HG03571 (cell line): ENCODE results near the gene PMEPA1.

Experiments
- ATAC-seq: cut with Tn5 transposase; IDR thresholded peaks from one replicate; pipeline ENCODE4 v1.9.1; 2021; ENCODE audit not compliant: unreplicated experiment

The PMEPA1 gene, protein sequence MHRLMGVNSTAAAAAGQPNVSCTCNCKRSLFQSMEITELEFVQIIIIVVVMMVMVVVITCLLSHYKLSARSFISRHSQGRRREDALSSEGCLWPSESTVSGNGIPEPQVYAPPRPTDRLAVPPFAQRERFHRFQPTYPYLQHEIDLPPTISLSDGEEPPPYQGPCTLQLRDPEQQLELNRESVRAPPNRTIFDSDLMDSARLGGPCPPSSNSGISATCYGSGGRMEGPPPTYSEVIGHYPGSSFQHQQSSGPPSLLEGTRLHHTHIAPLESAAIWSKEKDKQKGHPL

DNA sequence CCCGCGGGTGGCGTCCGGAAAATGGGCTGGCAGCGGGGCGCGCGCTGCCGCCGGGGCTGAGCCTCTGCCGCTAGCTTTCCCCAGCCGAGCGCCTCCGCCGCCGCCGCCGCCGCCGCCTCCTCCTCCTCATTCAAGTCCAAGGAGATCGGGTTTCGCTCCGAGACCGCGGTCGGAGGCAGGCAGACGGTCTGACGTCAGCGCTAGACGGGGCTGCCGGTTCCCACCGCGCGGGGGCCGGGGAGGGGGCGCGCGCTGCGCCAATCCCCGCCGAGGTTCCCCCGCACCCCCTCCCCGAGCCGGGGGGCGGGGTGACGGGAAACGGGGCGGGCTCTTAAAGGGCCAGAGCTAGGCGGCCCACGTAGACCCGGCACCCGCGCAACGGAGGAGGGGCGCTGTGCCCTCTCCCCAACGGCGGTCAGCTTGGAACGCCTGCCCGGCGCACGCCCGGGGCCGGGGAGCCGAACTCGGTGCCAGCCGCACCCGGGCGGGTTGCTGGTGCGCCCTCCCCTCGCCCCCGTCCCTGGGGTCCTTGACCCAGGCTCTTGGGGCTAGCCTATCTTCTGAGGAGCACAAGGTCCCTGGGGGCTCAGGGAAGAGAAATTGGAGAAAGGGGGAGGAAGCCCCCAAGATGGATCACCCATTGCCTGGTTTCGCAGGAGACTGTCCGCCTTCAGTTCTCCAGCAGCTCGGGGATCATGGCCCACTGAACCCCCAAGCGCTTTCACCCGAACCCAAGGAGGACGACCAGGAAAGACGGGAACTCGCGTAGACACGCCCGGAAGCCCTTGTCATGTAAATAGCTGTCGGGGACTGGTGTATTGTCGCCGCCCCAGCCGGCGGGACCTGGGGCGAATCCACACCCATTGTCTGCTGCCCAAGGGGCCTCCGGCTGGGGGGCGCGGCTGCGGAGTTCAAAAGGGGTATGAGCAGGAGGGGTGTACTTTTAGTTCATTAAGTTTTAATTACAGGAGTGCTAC, at the start of gene PMEPA1:
PMEPA1 (minus strand) TSS at position 193 of the 977 bp plus-strand sequence. CDS start 433 bp downstream, outside the sequence.
- ATAC-seq = peak; percentile 62

DNA sequence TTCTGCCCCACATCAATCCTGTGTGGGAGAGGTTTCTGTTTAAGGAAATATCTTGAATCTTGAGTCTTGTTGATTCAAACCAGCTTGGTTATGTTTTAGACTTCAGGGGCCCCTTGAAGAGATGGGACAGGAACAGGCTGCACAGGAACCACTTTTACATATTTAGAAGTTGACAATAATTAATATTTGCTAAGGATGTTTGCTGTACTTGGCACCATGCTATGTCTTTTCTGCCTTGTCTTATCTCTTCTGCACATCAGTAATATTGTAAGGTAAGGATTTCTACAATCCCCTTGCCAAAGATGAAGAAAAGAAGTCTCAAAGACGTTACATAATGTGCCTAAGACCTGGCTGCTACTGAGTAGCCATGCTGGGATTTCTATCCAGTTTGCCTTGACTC, 48.0 kb upstream of the PMEPA1 start:
- no peak for ATAC-seq

DNA sequence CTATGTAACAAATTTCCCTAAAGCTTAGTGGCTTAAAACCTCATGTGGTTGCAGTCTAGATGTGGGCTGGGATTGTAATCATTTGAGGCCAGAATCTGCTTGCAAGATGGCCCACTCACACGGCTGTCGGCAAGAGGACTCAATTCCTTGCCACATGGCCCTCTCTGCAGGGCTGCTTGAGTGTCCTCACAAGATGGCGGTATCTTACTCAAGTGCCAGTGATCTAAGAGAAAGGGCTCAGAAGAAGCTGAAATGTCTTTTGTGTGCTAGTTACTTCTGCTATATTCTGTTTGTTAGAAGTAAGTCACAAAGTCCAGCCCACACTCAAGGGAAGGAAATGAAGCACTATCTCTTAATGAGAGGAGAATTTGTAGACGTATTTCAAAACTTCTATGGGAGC, 47.1 kb upstream of the PMEPA1 start:
- ATAC-seq = no peak

DNA sequence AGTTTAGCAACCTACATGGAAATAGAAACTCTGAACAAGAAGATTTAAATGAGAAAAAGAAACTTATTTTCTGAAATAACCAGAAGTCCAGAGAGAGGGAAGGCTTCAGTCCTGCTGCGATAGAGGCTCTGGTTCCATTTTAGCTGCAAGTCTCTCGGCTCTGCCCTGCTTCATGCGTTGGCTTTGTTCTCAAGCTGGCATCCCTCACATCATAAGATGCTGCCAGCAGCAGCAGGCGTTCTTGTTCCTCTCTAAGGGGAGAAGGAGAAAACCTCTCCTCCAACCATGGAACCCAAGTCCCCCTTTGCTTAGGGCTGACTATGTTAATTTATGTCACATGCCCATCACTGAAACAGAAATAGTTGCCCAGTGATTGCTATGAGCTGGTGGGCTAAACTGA, 46.4 kb upstream of the PMEPA1 start:
- no peak for ATAC-seq

DNA sequence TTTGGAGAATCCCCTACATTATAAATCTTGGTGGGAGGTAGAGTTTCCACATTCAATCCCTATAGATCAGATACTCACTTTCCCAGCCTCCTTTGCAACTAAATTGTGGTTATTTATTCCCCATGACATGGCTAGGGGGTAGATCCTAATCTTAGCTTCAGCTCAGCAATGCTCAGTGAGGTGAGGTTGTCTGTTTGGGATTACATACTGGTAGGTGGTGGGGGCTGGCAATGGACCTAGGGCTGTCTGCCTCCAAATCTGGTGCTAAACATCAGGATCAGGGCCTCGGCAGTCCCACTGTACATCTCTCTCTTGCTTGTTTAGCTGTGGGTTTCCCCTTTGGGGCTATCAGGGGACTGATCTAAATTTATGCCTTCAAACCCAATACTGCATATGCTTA, 45.8 kb upstream of the PMEPA1 start:
- ATAC-seq = no peak

DNA sequence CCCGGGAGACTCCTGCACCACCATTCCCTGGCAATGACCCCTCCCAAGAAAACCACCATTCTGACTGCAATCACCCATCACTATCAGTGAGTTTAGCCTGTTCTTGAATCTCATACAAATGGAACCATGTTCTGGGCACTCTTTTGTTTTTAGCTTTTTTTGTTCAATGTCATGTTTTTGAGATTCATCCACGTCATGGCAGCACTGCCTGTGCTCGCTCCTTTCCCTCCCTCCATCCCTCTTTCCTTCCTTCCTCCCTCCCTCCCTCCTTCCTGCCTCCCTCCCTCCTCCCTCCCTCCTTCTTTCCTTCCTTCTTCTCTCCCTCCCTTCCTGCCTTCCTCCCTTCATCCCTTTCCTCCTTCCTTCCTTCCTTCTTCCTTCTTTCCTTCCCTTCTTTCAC, 44.4 kb upstream of the PMEPA1 start:
- no peak for ATAC-seq

DNA sequence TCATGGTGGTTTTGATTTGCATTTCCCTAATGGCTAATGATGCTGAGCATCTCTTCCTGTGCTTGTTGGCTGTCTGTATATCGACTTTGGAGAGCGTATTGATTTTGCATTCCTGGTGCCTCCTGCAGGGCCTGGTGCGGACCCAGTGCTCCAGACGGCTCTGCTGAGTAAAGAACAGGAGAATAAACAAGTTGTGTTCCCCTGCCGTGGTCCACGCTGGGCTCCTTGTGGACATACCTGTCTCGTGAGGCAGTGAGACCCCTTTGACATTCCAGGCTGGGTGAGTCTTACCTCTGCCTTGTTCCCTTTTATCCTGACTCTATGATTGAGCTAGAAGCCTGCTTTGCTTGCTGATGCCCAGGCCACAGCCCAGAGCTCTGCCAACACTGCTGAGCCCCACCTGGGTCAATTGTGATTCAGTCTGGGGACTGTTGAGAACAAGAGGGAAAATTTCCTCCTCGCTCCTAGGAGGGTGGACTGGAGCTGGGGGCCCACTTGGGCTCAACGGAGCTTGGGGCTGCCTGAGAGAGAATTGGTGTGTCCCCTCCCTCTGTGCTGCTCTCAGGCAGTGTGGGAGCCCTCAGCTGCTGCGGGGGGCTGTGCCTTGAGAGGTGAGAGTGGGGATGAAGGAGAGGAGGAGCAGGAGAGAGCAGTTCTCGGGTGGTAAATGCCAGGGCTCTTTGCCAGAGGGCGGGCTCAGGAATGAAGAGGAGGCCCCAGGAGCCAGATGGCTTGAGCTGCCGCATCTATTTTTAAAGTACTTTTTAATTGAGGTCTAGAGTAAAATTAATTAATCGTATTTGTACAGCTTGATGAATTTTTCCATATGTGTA, 43.7 kb upstream of the PMEPA1 start:
- ATAC-seq = no peak

DNA sequence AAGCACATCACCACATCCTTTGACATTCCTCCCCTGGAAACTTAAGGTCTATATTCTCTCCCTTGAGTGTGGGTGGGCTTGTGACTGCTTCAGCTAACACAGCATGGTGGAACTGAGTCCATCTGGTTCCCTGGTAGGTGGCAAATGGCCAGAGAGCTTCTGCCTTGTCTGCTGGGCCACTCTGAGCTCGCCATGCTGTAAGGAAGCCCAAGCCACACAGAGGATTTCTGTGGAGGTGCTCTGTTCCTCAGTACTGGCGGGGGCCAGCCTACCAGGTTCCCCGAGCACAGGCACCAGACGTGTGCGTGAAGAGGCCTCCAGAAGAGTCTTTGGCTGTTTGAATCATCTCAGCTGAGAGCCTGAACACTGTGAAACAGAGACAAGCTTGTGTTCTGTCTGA, 41.6 kb upstream of the PMEPA1 start:
- no peak for ATAC-seq

DNA sequence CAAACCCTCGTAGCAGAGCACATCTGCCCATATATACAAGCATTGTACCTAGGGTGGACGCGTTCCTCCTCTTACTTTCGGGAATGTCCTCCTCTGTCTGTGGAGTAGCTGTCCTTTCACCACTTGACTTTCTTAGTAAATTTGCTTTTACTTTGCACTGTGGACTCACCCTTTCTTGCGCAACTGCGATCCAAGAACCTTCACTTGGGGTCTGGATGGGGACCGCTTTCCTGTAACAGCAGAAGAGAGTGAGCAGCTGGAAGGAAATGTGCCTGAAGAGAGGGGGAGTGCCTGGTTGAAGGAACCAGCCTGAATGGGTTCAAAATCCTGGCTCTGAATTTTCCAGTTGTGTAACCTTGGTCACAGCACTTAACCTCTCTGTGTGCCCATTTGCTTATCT, 40.1 kb upstream of the PMEPA1 start:
- ATAC-seq = no peak

DNA sequence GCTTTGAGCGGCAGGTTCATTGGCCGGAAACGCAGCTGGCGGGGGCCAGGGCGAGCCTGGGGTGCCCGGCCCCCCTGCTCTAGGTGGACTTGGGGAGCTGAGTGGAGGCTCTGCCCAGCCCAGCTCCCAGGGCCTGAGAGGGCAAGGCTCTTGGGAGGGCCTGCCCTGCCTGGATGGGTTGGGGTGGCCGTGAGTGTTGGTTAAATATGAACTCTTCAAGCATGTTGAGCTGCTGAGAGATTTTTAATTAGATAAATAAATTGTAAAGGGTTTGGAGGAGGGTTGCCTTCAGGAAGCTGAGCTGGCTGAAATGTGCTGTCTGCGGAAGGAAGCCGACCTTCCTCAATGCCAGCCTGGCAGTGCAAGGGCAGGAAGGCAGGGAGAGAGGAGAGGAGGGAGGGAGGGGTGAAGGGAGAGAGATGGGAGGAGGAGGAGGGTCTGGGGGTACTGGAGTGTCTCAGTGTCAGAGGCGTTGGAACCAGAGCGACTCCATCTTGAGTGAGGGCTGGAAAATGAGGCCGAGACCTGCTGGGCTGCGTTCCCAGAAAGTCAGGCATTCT, 39.4 kb upstream of the PMEPA1 start:
- ATAC-seq = no peak

DNA sequence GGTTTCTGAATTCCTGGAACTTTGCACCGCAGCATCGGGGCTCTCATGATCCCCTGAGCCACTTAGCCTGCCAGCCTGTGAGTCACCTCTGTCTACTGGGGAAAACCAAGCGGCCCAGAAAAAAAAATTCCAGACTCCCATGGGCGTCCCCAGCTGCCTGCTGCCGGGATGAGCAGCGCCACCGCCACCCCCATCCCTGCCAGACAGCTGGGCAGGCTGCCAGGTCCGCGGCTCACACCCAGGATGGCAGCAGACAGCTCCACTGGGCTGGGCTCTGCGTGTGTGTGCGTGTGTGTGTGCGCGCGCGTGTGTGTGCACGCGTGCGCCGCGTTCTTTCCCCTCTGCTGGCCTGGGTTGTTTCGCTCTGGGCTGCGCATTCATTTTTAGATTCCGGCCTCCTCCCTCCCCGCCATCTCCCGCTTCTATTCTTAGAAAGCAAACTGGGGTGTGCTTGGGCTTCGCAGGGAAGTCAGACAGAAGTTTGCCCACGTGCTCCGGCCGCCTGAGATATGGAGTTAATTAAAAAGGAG, 38.9 kb upstream of the PMEPA1 start:
- ATAC-seq = no peak

DNA sequence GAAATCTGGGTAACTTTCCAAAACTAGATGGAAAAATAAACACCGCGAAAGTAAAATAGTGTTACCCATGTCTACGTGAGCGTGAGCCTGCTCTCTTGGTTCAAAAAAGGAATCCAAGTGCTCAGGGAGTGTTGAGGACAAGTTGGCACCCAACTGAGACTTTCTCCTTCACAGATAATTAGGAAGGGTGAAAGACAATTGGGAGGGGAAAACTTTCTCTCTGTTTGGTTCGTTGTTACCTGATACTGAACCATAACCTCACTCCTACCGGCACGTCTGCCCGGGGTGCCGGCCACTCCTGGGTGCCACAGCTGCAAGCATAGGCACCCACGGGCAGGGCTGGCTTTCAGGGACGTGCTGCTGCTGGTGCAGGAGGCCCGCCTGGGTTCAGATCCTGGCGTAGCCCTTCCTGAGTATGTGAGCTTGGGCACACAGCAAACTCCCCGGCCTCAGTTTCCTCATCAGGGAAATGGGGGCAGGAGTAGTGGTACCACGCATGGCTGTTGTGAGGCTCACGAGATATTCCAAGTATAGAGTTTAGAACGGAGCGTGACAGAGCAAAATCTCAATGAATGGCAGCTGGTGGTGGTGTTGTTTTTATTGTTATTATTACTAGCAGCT, 38.2 kb upstream of the PMEPA1 start:
- no peak for ATAC-seq

DNA sequence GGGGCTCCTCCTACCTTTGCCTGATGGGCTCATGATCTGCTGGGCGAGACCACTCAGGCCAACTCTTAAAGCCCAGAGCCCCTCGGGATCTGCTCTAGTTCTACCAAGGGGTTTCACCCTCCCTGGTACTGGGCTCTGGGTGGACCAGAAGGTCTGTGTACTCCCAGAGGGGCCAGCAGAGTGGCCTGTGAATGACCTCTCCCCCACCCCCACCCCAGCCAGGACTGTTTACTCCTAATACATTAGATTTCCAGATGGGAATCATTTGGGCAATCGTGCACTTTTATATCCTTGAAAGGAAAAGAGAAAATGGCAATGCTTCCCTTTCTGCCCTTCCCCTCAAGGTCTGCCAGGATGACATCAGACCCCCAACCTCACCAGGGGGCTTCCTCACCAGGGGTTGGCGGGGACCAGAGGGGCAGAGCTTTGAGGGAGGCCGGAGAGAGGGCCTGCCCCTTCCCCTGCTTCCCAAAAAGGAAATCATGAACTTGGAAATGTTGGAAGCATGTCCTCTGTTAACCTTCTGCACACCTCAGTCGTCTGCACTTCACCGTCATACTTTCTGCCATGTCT, 37.1 kb upstream of the PMEPA1 start:
- ATAC-seq = no peak

DNA sequence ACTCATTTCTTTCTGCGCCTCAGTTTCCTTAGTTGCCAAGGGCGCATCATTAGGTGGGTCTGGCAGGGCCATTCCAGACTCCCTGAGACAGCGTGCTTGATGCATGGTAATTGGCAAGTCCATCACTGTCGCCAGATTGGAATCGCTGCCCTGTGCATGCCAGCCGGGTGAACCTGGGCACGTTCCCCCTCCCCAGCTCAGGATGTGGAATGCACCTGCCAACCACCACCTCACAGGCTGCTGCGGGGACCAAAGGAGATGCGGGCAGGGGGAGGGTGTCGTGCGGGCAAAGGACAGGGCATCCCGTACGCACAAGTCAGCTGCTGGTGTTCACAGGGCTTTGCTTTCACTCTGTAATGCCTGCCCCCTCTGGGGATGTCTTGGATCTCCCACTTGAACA, 36.4 kb upstream of the PMEPA1 start:
- ATAC-seq = no peak

DNA sequence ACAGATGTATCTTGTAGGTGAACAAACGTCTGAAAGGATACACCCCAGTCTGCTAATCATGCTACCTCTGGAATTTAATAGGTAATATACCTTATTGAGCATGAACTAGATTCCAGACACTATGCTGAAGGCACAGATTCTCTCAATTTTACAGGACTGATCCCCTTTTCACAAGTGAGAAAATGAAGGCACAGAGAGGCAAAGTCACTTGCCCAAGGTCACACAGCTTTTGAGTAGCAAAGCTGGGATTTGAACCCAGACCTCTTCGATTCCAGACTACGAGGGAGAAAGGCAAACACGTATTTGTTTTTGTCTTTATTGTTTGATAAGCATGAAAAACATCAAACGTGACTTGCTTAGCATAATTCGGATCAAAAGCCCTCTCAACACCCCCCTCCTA, 34.4 kb upstream of the PMEPA1 start:
- ATAC-seq = no peak

DNA sequence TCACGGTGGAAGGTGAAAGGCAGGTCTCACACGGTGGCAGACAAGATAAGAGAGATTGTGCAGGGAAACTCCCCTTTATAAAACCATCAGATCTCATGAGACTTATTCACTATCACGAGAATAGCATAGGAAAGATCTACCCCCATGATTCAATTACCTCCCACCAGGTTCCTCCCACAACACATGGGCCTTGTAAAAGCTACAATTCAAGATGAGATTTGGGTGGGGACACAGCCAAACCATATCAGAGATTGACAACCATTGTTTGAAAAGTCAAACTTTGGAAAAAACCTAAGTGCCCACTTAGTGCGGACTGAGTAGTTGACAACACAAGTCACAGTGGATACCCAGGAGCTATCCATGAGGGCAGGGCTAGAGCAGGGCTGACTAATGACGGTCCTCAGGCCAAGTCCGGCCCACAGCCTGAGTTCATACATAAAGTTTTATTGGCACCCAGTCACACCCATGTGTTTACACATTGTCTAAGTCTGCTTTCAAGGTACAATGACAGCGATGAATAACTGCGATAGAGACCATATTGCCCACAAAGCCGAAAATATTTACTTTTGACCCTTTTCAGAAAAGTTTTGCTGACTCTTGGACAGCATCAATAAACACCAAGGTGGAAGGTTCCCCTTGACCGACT, 33.8 kb upstream of the PMEPA1 start:
- no peak for ATAC-seq

DNA sequence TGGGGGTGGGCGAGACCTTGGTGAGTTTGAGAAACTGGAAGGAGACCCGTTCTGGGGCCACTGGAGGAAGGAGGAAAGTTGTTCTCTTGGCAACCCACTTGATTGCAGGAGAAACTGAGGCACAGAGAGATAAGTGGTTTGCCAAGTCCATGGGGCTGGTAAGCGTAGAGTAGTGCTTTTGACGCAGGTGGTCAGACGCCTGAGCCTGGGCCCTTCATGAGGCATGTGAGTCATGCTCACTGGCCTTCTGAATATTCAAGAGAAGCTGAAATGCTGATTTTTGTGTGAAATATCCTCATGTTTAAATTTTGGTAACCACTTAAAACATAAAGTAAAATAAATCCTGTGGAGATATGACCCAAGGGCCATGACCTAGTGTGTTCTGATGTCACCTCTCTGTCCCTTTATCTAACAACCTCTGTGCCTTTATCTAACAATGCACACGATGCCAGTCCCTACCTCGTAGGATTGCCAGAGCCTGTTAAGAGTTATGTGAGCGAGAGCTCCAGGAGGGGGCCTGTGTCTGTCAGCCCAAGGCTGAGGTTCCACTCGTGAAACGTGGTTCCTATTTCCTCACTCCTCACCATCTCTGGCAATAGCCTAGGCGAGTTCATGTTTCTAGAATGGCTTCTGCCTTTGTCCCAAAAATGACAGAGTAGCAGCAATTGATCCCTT, 32.8 kb upstream of the PMEPA1 start:
- no peak for ATAC-seq

DNA sequence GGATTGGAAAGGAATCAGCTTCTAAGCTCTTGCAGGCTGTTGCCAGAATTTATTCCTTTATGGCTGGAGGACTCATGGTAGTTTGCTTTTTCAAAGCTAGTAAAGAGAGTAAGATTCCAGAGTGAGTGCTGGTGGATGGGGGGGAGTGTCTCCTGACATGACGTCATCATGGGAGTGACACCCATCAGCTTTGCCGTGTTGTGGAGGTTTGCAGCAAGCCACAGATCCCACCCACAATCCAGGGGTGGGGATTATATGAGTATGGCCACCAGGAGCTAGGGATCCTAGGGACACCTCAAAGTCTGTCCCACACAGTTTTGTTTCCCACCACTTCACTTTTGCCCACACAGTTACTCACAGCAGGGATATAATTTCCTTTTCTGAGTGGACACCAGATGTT, 28.7 kb upstream of the PMEPA1 start:
- ATAC-seq = no peak

DNA sequence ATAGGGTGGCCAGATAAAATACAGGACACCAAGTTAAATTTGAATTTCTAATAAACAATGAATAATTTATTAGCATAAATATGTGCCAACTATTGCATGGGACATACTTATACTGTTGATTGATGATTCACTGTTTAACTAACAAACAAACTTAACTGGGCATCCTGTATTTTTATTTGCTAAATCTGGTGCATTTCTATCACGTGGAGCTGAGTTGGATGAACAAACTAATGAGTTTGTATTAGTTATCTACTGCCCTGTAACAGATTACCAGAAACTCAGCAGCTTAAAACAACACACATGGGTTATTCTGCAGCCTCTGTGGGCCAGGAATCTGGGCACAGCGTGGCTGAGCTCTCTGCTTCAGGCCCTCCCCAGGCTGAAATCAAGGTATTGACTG, 28.2 kb upstream of the PMEPA1 start:
- no peak for ATAC-seq
